GM18520 (cell line): ENCODE measurements around the gene GLCCI1.

Source experiments
- ATAC-seq: cut with Tn5 transposase; IDR thresholded peaks from one replicate; pipeline ENCODE4 v1.9.1; 2021; ENCODE audit not compliant: unreplicated experiment

Gene GLCCI1

DNA sequence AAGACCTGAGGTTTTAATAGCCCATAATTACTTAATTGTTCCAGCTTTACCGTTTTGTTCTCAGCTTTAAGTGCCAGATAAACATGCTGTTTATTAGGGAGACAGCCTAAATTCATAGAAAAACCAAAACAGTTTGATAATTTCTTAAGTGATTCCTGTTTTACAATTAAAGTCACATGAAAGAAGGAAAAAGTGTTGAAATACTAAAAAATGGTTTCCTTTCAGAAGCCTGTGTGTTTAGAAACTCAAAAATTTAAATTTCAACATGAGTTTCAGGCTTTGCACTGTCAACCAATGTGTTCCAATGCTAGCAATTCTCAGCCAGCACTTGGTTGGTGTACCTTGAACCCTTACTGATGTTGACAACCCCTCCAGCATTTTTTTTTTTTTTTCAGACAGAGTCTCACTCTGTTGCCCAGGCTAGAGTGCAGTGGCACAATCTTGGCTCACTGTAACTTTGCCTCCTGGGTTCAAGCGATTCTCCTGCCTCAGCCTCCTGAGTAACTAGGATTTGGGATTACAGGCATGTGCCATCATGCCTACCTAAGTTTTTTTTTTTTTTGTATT lies 158.1 kb downstream of the GLCCI1 start:
- ATAC-seq: no peak

DNA sequence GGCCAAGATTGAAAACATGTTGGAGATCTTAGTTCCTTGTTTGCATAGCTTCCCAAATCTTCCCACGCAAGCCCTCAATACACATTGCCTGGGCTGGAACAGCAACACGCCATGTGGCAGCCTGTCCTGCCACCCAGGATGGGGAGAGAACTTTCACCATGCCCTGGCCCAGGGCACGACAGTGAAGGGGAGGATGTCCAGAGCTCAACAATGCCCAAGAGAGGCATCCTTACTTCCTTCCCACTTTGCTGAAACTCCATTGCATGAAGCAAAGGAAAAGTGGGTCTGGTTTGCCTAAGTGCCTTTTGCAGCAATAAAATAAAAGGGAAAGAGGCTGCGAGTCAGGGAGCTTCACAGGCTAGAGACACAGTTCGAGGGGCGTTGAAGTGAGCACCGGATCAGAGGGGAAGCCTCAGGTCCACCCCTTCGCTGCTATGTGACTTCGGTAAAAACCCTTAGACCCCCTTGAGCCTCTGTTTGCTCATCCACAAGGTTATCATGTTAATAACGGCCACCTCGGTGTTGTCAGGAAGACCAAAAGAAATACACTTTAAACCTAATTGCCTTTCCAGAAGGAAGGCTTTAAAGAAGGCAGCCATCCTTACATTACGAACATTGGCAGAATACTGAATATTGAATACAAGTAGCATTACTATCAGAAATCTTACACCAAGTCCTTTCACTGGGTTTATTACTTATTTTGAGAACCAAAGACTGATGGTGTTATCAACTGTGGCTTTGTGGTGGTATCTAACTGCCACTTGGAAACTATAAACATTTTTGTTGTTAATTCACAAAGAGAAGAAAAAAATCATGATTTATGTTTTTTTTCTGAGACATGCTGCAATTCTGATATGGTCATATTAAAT lies 160.1 kb downstream of the GLCCI1 start:
- no peak for ATAC-seq

DNA sequence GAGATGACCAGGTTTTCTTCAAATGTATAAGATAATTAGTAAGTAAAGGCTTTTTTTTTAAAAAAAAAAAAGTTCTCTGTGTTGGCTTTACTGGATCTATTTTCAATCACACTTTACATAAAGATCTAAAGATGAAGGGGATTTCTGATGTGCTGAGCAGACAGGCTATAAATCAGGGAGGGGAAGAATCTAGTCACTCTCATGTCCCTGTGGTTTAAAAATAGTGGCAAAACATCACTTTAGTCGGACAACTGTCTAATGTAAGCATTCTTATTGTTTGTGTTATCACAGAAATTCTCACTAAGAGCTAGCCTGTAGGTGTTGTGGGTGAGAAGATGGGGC lies 160.7 kb downstream of the GLCCI1 start:
- ATAC-seq: no peak

GRCh38 chr7:8130663-8131062 lies 162.1 kb downstream of the GLCCI1 start:
- no peak for ATAC-seq

DNA sequence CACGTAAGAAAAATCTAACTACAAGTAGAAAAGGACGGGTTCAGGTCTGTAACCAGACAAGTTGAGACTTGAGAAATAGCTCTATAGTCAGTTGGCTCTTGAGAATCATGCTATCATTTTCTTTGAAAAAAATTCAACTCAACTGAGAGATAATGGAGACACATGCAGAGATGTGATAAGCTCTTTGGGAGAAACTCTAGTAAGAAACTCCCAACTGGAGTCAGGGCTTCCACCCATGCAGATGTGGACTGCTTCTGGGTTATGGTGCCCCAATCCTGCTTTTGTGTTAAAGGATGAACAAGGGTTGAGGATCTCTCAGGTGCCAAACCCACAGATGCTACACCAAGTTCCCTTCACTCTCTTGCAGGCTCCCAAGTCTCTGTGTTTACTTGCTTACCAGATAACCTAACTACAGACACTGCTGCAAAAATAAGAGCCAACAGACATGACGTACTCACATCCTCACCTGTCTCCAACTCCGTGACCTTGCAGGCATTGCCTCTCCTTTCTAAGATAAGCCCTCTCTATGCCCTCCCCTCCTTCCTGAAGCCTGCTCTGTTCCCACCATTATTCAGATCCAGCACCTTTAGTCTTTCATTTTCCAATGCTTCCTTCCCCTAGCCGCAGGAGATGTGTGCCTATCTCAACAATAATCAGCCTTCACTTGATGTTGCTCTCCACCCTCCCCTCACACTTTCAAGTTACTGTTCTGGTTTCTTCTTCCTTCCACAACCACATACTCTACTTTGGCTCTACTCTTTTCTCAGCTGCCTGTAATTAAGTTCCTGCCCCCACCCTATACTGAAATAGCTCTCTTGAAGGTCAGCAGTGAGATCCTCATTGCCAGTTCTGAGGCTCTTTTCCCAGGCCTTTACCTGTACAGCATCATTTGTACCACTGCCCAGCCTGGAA lies 163.4 kb downstream of the GLCCI1 start:
- ATAC-seq: no peak

- ATAC-seq: no peak
These were observed 164.7 kb downstream of the GLCCI1 start for GRCh38 chr7:8133188-8133848.

- ATAC-seq: peak; percentile 79
These were observed 165.6 kb downstream of the GLCCI1 start for GRCh38 chr7:8134089-8134733.

GRCh38 chr7:8135417-8135816 lies 166.8 kb downstream of the GLCCI1 start:
- ATAC-seq: no peak

GRCh38 chr7:8136051-8136730 lies 167.6 kb downstream of the GLCCI1 start:
- ATAC-seq: no peak
